Activated CD4-positive, alpha-beta T cell treated with anti-CD3 and anti-CD28 coated beads, Interleukin-2, amount 10 ng/mL, durations not matched to agents 24 days and 14 days (primary cell): ENCODE data around the gene SELE. TPM values are rescaled to one million over a fixed set of nuclear protein-coding genes. Genes with fewer than 3 reads are reported as not detected.
"Not testable (repeated sequence)": the region's sequence is repeated elsewhere in the genome, so short reads cannot be mapped to it uniquely, and the experiment has no call there.

Source experiments
- DNase-seq: peaks from one replicate; pipeline ENCODE4 v3.0.0; 2022
- H3K27ac Mint-ChIP-seq: one replicate; pipeline ENCODE4 v1.8.0; 2022; ENCODE audit warnings: mild to moderate bottlenecking, mixed read lengths
- H3K27me3 Mint-ChIP-seq: one replicate; pipeline ENCODE4 v1.8.0; 2022; ENCODE audit warnings: mixed read lengths
- H3K36me3 Mint-ChIP-seq: one replicate; pipeline ENCODE4 v1.8.0; 2022; ENCODE audit warnings: low read depth, mild to moderate bottlenecking, mixed read lengths
- H3K4me1 Mint-ChIP-seq: one replicate; pipeline ENCODE4 v1.8.0; 2021; ENCODE audit warnings: mixed read lengths
- H3K4me3 Mint-ChIP-seq: one replicate; pipeline ENCODE4 v1.8.0; 2022; ENCODE audit warnings: mild to moderate bottlenecking, moderate library complexity, mixed read lengths
- H3K9me3 Mint-ChIP-seq: one replicate; pipeline ENCODE4 v1.8.0; 2021; ENCODE audit warnings: mixed read lengths
- intact Hi-C: fragments of 100-400 bp; cut with micrococcal nuclease; formaldehyde crosslinking; loops from one replicate; pipeline ENCODE4 v1.15.1; 2023
- total RNA-seq: library from RNA; stranded (reverse); gene quantifications from 2 replicates; pipeline ENCODE4 v1.2.3, GENCODE V29; 2022

Gene SELE
- total RNA-seq, 1 donor from 2014 or later = not detected

DNA sequence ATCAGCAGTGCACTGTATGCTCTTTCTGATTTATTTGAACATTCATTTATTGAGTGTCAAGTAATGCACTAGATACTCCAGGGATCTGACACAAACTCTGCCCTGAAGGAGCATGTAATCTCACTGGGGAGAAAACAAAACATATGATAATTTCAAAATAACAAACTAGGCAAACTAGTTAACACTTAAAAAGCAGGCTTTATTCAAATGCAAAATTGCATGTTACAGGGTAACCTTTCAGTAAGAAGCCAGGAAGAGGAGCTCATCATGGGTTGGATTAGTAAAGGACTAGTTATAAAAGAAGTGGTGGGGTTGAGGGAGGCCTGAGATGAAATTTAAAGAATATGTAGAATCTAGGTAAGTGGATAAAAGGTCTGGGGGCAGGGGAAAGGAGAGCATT lies 43.4 kb downstream of the SELE start:
- Mint-ChIP-seq H3K27ac (peak overlapping the region; percentile 93), H3K36me3 (peaks cover 29% of the 10 kb centered on the region), H3K9me3 (no peaks in the 10 kb centered on the region), H3K4me1 (peaks cover 60% of the 10 kb centered on the region), H3K27me3 (no peaks in the 10 kb centered on the region), H3K4me3 (peak overlapping the region; percentile 46)
- DNase-seq = no peak
- intact Hi-C loops = loop anchor here (5.0 to 10.0 kb wide), 4 partner anchors 202 to 586 kb away; partner anchors contain the start of genes ATP1B1, BLZF1, KIFAP3 and NME7

- H3K36me3 Mint-ChIP-seq = peaks cover 18% of the 10 kb centered on the region
- no peak for DNase-seq
- no peaks in the 10 kb centered on the region for H3K27me3 Mint-ChIP-seq
- intact Hi-C loops = loop anchor here (1.0 kb wide), 1 partner anchor 8 kb away; no protein-coding TSS in a partner anchor
- H3K9me3 Mint-ChIP-seq = no peaks in the 10 kb centered on the region
- H3K27ac Mint-ChIP-seq = peak overlapping the region; percentile 21
- peak overlapping the region; percentile 16 for H3K4me3 Mint-ChIP-seq
- H3K4me1 Mint-ChIP-seq = peaks cover 49% of the 10 kb centered on the region
These were observed 44.5 kb downstream of the SELE start for GRCh38 chr1:169689395-169689794.

- DNase-seq, intact Hi-C loops, H3K9me3 Mint-ChIP-seq, H3K4me3 Mint-ChIP-seq, H3K27ac Mint-ChIP-seq, H3K27me3 Mint-ChIP-seq: not testable (repeated sequence)
- Mint-ChIP-seq H3K4me1 (peaks cover 39% of the 10 kb centered on the region), H3K36me3 (peaks cover 18% of the 10 kb centered on the region)
These were observed 45.5 kb downstream of the SELE start for GRCh38 chr1:169688377-169688776.

- Mint-ChIP-seq H3K4me3 (no peak overlapping the region), H3K36me3 (peaks cover 2% of the 10 kb centered on the region), H3K27ac (no peak overlapping the region), H3K9me3 (no peaks in the 10 kb centered on the region), H3K27me3 (no peaks in the 10 kb centered on the region), H3K4me1 (peaks cover 34% of the 10 kb centered on the region)
- peak; percentile 55 for DNase-seq
- intact Hi-C loops = no loop called here
These were observed 50.2 kb downstream of the SELE start for GRCh38 chr1:169683661-169684060.

GRCh38 chr1:169683168-169683567 lies 50.7 kb downstream of the SELE start:
- H3K27me3 Mint-ChIP-seq, H3K27ac Mint-ChIP-seq, H3K36me3 Mint-ChIP-seq, DNase-seq, intact Hi-C loops, H3K9me3 Mint-ChIP-seq, H3K4me3 Mint-ChIP-seq: not testable (repeated sequence)
- peaks cover 34% of the 10 kb centered on the region for H3K4me1 Mint-ChIP-seq

DNA sequence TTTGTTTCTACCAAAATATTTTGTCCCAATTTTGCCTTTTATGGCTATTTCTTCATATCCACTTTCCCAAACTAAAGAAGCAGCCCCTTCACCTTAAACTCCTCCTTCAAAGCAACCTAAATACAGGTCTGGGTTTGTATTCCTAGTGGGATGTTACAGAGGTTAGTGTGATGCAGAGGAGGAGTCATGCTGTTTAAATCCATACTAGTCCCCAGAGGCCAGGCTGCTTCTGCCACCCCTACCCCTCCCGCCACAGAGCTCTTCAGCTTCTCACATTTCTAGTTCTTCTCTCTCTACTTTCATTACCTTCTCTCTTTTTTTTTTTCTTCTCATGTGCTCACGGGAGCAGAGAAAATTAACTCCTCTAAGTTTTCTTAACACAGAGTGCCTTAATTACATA lies 51.8 kb downstream of the SELE start:
- no peak for DNase-seq
- peak overlapping the region; percentile 1 for H3K4me3 Mint-ChIP-seq
- H3K36me3 Mint-ChIP-seq = peaks cover 2% of the 10 kb centered on the region
- peaks cover 35% of the 10 kb centered on the region for H3K4me1 Mint-ChIP-seq
- peak overlapping the region; percentile 74 for H3K27ac Mint-ChIP-seq
- intact Hi-C loops = no loop called here
- no peaks in the 10 kb centered on the region for H3K9me3 Mint-ChIP-seq
- no peaks in the 10 kb centered on the region for H3K27me3 Mint-ChIP-seq

- Mint-ChIP-seq H3K27ac (peak overlapping the region; percentile 81), H3K9me3 (no peaks in the 10 kb centered on the region), H3K4me1 (peaks cover 43% of the 10 kb centered on the region), H3K4me3 (peak overlapping the region; percentile 52), H3K36me3 (peaks cover 2% of the 10 kb centered on the region), H3K27me3 (no peaks in the 10 kb centered on the region)
- DNase-seq = no peak
- intact Hi-C loops = loop anchor here (1.0 kb wide), 1 partner anchor 8 kb away; no protein-coding TSS in a partner anchor
These were observed 52.7 kb downstream of the SELE start for GRCh38 chr1:169681140-169681539.

- intact Hi-C loops = loop anchor here (1.0 kb wide), 3 partner anchors 9 to 95 kb away; no protein-coding TSS in a partner anchor
- H3K4me3 Mint-ChIP-seq = peak overlapping the region; percentile 52
- no peaks in the 10 kb centered on the region for H3K27me3 Mint-ChIP-seq
These were observed 53.4 kb downstream of the SELE start for GRCh38 chr1:169680377-169681019.

DNA sequence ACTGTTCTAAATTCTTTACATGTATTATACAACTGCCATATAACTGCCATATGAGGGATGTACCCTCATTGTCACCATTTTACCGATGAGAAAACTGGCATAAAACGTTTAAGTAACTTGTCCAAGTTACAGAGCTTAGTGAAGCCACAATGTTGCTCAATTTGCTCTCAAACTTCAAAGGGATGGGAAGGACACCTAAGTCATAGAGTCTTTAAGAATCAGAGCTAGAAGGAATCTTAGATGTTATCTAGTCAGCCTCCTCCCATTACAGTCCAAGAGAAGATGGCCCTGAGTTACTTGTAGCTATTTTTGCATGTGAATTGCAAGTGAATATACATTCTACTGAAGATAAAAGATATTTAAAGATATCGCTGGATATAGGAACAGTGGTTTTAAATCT lies 54.2 kb downstream of the SELE start:
- H3K4me1 Mint-ChIP-seq = peaks cover 48% of the 10 kb centered on the region
- peak overlapping the region; percentile 56 for H3K27ac Mint-ChIP-seq
- intact Hi-C loops = loop anchor here (1.0 kb wide), 2 partner anchors 14 to 94 kb away; no protein-coding TSS in a partner anchor
- no peaks in the 10 kb centered on the region for H3K9me3 Mint-ChIP-seq
- no peak for DNase-seq
- H3K36me3 Mint-ChIP-seq = peaks cover 2% of the 10 kb centered on the region
- no peaks in the 10 kb centered on the region for H3K27me3 Mint-ChIP-seq
- no peak overlapping the region for H3K4me3 Mint-ChIP-seq

More at GRCh38 chr1:169680377-169681019, 53.4 kb downstream of the SELE start:
- peak overlapping the region; percentile 81 for H3K27ac Mint-ChIP-seq
- peaks cover 2% of the 10 kb centered on the region for H3K36me3 Mint-ChIP-seq
- no peak for DNase-seq
- no peaks in the 10 kb centered on the region for H3K9me3 Mint-ChIP-seq
- H3K4me1 Mint-ChIP-seq = peaks cover 48% of the 10 kb centered on the region

DNA sequence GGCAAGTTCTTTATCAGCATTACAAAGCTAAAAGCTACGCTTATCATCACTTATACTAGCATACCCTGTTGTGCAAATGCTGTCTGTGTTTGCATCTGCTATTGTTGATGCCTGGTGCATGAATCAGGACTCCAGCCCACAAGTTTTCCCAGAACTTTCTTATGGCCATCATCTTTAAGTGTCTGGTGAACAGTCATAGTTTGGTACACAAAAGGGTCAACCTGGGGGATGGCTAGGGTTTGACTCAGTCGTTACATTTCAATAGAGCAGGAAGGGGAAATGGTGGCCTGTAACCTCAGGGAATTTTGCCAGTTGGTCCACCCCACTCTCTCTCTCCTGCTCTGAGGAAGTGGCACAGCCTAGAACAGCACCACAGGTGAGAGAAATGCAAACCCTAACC lies 57.9 kb downstream of the SELE start:
- peaks cover 36% of the 10 kb centered on the region for H3K4me1 Mint-ChIP-seq
- no peak overlapping the region for H3K27ac Mint-ChIP-seq

More for the DNA sequence above, 57.9 kb downstream of the SELE start:
- no peak overlapping the region for H3K4me3 Mint-ChIP-seq
- peaks cover 7% of the 10 kb centered on the region for H3K9me3 Mint-ChIP-seq
- intact Hi-C loops = no loop called here
- H3K36me3 Mint-ChIP-seq = peaks cover 3% of the 10 kb centered on the region
- H3K27me3 Mint-ChIP-seq = no peaks in the 10 kb centered on the region
- DNase-seq = peak; percentile 43

Other genes with a start within 250 kb of the SELE start
- 12.1 and 12.2 TPM in 2 replicates for gene SLC19A2, start 248.1 kb downstream of the SELE start, total RNA-seq
- 46.3 and 51.3 TPM in 2 replicates for gene F5, start 147.6 kb downstream of the SELE start, total RNA-seq
- 0.14 TPM in 1 of 2 replicates, not detected in the other for gene SELP, start 104.0 kb downstream of the SELE start, total RNA-seq
- 82.3 and 92.7 TPM in 2 replicates for gene SELL, start 22.5 kb downstream of the SELE start, total RNA-seq
- 9.3 and 10.3 TPM in 2 replicates for gene METTL18, start 60.8 kb upstream of the SELE start, total RNA-seq
- 10.8 and 11.9 TPM in 2 replicates for gene SCYL3, start 159.8 kb upstream of the SELE start, total RNA-seq